ENCODE measurements around the gene ATG13.

The ATG13 gene

GRCh38 chr11:46722566-46723358 lies 105.4 kb downstream of the ATG13 start:
- DNase-seq (ENCODE audit: low read depth in 1 of 2, low spot score in 1 of 2) = no peak
- TF ChIP-seq JUND (IDR thresholded peaks at IDR 0.05; ENCODE audit: low read depth) = no peak
- in situ Hi-C loops (cut with HindIII; ENCODE audit: low pct_unique_long_range_greater_than_20kb, low sequenced_read_pairs) = no loop called here

GRCh38 chr11:46723359-46723680 lies 106.0 kb downstream of the ATG13 start:
- in situ Hi-C loops (cut with HindIII; ENCODE audit: low pct_unique_long_range_greater_than_20kb, low sequenced_read_pairs) = no loop called here
- no peak for TF ChIP-seq JUND (IDR thresholded peaks at IDR 0.05; ENCODE audit: low read depth)
- no peak for DNase-seq (ENCODE audit: low read depth in 1 of 2, low spot score in 1 of 2)

- no peak for DNase-seq (ENCODE audit: low read depth in 1 of 2, low spot score in 1 of 2)
- in situ Hi-C loops (cut with HindIII; ENCODE audit: low pct_unique_long_range_greater_than_20kb, low sequenced_read_pairs) = no loop called here
- no peak for TF ChIP-seq JUND (IDR thresholded peaks at IDR 0.05; ENCODE audit: low read depth)
These were observed 106.7 kb downstream of the ATG13 start for GRCh38 chr11:46724088-46724487.
